Stomach (tissue), 9 donors: Measurements from ENCODE around the gene PRKCE. TPM values are rescaled to one million over a fixed set of nuclear protein-coding genes. Genes with fewer than 3 reads are reported as not detected.
"Not testable (repeated sequence)": the region's sequence is repeated elsewhere in the genome, so short reads cannot be mapped to it uniquely, and the experiment has no call there.

ENCODE experiments used
- DNase-seq, 2 donors: peaks; one replicate each; pipeline versions ENCODE4 v3.0.0 to v3.0.0-alpha.2; 2013 to 2019
- H3K27ac ChIP-seq, 5 donors: fragments of 200-600 bp in 4 of 5; sonication (generic) in 4 of 5; one replicate each; pipeline ENCODE4 v1.5.1; 2013 to 2019; ENCODE audit warnings: mild to moderate bottlenecking in 1 of 5, moderate library complexity in 1 of 5
- H3K27me3 ChIP-seq, 3 donors: fragments of 200-600 bp; sonication (generic); one replicate each; pipeline ENCODE4 v1.5.1; 2017 to 2019; ENCODE audit warnings: mixed run types in 1 of 3
- H3K36me3 ChIP-seq, 4 donors: fragments of 200-600 bp; sonication (generic); 1 replicate in 3 of 4; 2 replicates in 1 of 4; pipeline ENCODE4 v1.5.1; 2016 to 2019
- H3K4me1 ChIP-seq, 4 donors: fragments of 200-600 bp; sonication (generic); one replicate each; pipeline ENCODE4 v1.5.1; 2016 to 2019
- H3K4me3 ChIP-seq, 4 donors: fragments of 200-600 bp; sonication (generic) in 3 of 4; one replicate each; pipeline ENCODE4 v1.5.1; 2016 to 2019; ENCODE audit warnings: mild to moderate bottlenecking in 1 of 4
- H3K9me3 ChIP-seq, 4 donors: fragments of 200-600 bp; sonication (generic); one replicate each; pipeline ENCODE4 v1.5.1; 2016 to 2019
- CTCF ChIP-seq, 7 experiments: fragments of 450-650 bp in 4 of 7; fragments of 200-600 bp in 3 of 7; sonication (generic) in 3 of 7; IDR thresholded peaks; one replicate each; pipeline ENCODE4 v1.5.1; 2016 to 2019; ENCODE audit warnings: antibody characterized with exemption in 7 of 7, control low read depth in 2 of 7, mild to moderate bottlenecking in 1 of 7
- EP300 ChIP-seq: sonication (generic); formaldehyde crosslinking; IDR thresholded peaks from one replicate; pipeline ENCODE4 v1.6.1; 2017; ENCODE audit warnings: antibody characterized with exemption
- POLR2A ChIP-seq, 4 donors: fragments of 450-650 bp; IDR thresholded peaks; one replicate each; pipeline ENCODE4 v1.6.1; 2016; ENCODE audit warnings: antibody characterized with exemption in 4 of 4, control low read depth in 2 of 4, mild to moderate bottlenecking in 1 of 4, moderate library complexity in 1 of 4
- POLR2AphosphoS5 ChIP-seq, 3 donors: sonication (generic); formaldehyde crosslinking; IDR thresholded peaks; one replicate each; pipeline ENCODE4 v1.6.1; 2016; ENCODE audit warnings: antibody characterized with exemption in 3 of 3
- WGBS, 5 donors: extraction: QIAGEN DNeasy Blood & Tissue Kit in 3 of 5; methylation state at CpG; one replicate each; pipeline versions ENCODE4 v1.1.5 to v1.1.7; 2013 to 2018; 5-methylcytosine and 5-hydroxymethylcytosine counted together
- intact Hi-C: fragments of 100-400 bp; cut with DNase I; formaldehyde crosslinking; loops from one replicate; pipeline ENCODE4 v1.15.1; 2023; ENCODE audit warnings: low total_unique reads
- polyA plus RNA-seq, 3 donors: library from polyadenylated mRNA; stranded (reverse); fragments of 200-250 nt; gene quantifications; one replicate each; pipeline ENCODE4 v1.2.3, GENCODE V29; 2013
- total RNA-seq, 5 donors: library from RNA; depleted of rRNA; stranded (reverse); fragments of >200 nt; gene quantifications; one replicate each; pipeline versions ENCODE4 v1.1.0 to v1.2.3, GENCODE V29; 2014 to 2016
- donor health status: healthy with polysubstance abuse.
- donor health status: Bipolar disorder and iron deficiency.
- donor health status: healthy.

PRKCE gene
- total and polyA plus RNA-seq, 8 donors = 2.0 to 92.0 (median 10.0) TPM

DNA sequence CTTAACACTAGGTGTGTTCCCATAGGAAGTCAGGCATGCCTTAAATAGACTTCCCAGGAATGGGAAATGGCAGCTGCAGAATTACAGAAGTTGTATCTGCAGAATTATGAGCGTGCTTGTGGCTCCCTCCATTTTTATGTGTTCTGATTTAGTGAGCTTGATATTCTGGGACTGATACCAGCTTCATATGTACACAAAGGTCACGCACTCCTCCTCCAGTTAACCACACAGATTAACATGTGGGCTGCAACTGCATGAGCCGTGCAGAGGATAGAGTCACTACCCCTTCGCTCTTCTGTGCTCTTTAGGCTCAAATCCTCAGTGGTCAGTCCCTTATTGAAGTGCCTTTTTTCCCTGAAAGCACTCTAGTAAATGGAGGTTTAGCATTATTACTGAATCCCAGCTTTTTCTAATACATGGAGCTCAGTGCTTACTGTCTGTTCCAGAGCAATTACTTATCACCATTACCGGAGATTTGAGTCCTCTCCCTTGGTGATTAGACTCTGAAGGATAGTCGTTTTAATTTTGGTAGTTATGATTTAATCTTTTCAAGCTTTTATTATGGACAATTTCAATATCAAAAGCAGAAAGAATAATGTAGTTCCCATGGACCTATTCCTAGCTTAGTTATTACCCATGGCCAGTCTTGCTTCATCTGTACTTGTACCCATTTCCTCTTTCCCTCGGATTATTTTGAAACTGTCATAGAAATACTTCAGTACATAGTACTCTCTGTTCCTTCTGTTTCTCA is 238.3 kb downstream of the PRKCE start:
- Histone ChIP-seq H3K27ac (peak overlapping the region in 4 of 5 donors; percentile 59 to 71 (median 64)), H3K27me3 (no peaks in the 10 kb centered on the region), H3K4me1 (peaks cover 40 to 90% (median 66%) of the 10 kb centered on the region in 4 donors), H3K9me3 (no peaks in the 10 kb centered on the region), H3K36me3 (no peaks in the 10 kb centered on the region), H3K4me3 (no peak overlapping the region)
- no peak for DNase-seq
- WGBS, 5 donors = 42 to 60% (median 49%) methylated on average over 7 of the region's 7 CpGs
- intact Hi-C loops = no loop called here
- TF ChIP-seq POLR2AphosphoS5 (IDR thresholded peaks at IDR 0.05) (no peak), EP300 (no peak), CTCF (IDR thresholded peaks at IDR 0.05) (no peak), POLR2A (IDR thresholded peaks at IDR 0.05) (no peak)

DNA sequence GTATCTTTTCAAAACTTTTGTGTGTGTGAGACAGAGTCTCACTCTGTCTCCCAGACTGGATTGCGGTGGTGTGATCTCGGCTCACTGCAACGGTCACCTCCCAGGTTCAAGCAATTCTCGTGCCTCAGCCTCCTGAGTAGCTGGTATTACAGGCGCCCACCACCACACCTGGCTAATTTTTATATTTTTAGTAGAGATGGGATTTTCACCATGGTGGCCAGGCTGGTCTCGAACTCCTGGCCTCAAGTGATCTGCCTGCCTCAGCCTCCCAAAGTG is 238.8 kb downstream of the PRKCE start:
- Histone ChIP-seq H3K27ac (peak overlapping the region in 4 of 5 donors; percentile 59 to 71 (median 64)), H3K4me1 (peaks cover 40 to 87% (median 64%) of the 10 kb centered on the region in 4 donors)
- DNase-seq, H3K27me3 ChIP-seq, H3K36me3 ChIP-seq, H3K4me3 ChIP-seq, intact Hi-C loops, H3K9me3 ChIP-seq: not testable (repeated sequence)
- 93 to 96% (median 93%) methylated on average over 6 of the region's 6 CpGs for whole genome bisulfite sequencing, 5 donors

DNA sequence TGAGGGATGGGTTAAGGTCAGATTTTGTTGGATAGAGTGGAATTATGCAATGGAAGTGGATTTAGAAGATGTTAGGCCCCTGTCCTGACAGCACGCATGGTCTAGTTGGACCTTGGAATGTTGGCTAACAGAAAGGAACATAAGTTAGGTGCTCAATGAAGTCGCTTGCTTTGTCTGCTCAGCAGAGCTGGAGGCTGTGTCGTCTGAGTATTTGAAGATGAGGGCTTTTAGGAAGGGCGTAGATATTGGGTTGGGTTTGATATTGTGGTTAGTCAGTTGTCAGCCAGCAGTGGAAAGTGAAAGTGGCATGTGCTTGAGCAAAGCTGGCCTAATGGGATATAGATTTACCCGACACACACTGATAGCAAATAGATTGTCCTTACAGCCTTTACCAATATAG is 239.3 kb downstream of the PRKCE start:
- H3K27ac ChIP-seq = peak overlapping the region; percentile 9 to 71 (median 63)
- no peaks in the 10 kb centered on the region for H3K9me3 ChIP-seq
- TF ChIP-seq CTCF (IDR thresholded peaks at IDR 0.05) (no peak), EP300 (no peak), POLR2AphosphoS5 (IDR thresholded peaks at IDR 0.05) (no peak), POLR2A (IDR thresholded peaks at IDR 0.05) (no peak)
- H3K36me3 ChIP-seq = no peaks in the 10 kb centered on the region
- 60 to 78% (median 61%) methylated on average over 5 of the region's 5 CpGs for WGBS, 5 donors
- DNase-seq = peak in 1 of 2 donors; percentile 42
- intact Hi-C loops = no loop called here
- H3K4me1 ChIP-seq = peaks cover 39 to 87% (median 66%) of the 10 kb centered on the region in 4 donors
- no peaks in the 10 kb centered on the region for H3K27me3 ChIP-seq
- H3K4me3 ChIP-seq = no peak overlapping the region

DNA sequence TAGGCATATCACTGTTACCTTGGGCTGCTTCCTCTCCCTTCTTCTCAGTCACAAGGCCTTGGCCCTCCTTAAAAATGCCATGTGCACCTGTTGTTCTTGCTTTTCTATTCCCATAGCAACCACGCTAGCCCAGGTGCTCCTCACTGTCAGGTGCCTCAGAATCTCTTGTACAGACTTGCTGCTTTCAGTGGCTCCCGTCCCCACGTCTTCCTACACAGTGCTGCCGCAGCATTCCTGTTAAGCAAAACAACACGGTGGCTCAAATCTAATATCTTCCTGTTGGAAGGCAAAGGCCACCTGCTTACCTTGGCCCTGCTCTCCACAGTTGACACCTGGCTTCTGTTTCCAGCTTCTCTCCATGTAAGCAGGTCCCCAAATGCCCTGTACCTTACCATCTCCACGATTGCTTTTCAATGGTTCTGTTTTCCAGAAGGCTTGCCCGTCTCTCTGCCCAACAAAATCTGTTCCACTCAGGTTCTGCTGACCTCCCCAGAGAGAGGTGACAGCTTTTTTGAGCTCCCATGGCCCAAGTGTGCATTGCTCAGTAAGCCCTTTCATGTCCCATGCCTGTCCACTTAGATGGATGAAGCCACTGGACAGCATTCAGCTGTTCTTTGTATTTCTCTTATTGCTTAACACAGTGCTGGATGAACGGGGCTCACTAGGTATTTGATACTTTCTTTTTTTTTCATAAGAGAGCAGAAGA is 240.4 kb downstream of the PRKCE start:
- peak overlapping the region in 1 of 5 donors; percentile 59 for H3K27ac ChIP-seq
- WGBS, 5 donors = 61 to 70% (median 63%) methylated on average over 8 of the region's 8 CpGs

More for the DNA sequence above, 240.4 kb downstream of the PRKCE start:
- DNase-seq = peak in 1 of 2 donors; percentile 48
- TF ChIP-seq EP300 (no peak), POLR2AphosphoS5 (IDR thresholded peaks at IDR 0.05) (no peak), CTCF (IDR thresholded peaks at IDR 0.05) (no peak), POLR2A (IDR thresholded peaks at IDR 0.05) (no peak)
- H3K9me3 ChIP-seq = no peaks in the 10 kb centered on the region
- H3K36me3 ChIP-seq = no peaks in the 10 kb centered on the region
- no peaks in the 10 kb centered on the region for H3K27me3 ChIP-seq
- peaks cover 35 to 87% (median 69%) of the 10 kb centered on the region in 4 donors for H3K4me1 ChIP-seq
- no peak overlapping the region for H3K4me3 ChIP-seq
- intact Hi-C loops = no loop called here
